Measurements from ENCODE around the gene USP20.
"Not testable (repeated sequence)": the region's sequence is repeated elsewhere in the genome, so short reads cannot be mapped to it uniquely, and the experiment has no call there.

USP20 gene

DNA sequence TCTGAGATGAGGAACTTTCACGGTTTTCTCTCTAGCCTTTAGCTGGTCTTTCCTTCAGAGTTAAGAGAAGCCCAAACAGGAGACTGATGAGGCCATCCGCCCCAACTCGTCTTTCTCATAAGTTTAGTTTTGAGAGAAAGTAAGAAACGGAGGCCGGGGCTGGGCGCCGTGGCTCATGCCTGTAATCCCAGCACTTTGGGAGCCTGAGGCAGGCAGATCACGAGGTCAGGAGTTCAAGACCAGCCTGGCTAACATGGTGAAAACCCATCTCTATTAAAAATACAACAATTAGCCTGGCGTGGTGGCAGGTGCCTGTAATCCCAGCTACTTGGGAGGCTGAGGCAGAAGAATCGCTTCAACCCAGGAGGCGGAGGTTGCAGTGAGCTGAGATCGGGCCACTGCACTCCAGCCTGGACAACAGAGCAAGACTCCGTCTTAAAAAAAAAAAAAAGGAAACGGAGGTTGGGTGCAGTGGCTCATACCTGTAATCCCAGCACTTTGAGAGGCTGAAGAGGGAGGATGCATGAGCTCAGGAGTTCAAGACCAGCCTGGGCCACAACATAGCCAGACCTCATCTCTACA lies 55.6 kb downstream of the USP20 start:
- DNase-seq (ENCODE audit: low spot score): not testable (repeated sequence)

DNA sequence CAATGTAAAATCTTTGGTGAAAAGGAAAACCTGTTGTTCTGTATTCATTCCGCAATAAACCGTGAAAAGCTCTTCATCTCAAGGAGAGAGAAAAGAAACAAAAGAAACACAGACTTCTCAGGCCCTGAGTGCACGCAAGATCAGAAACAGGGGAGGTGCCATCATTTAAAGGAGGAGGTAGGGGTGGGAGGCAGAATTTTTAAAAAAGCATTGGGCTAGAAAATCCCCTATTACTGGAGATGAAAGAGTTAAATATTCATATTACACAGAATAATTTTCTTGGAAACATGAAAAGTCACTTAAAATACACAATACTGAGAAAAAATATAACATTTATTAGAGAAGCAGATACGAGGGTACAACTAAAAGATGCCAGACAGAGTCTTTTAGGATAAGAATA lies 56.3 kb downstream of the USP20 start:
- DNase-seq (ENCODE audit: low spot score): no peak

DNA sequence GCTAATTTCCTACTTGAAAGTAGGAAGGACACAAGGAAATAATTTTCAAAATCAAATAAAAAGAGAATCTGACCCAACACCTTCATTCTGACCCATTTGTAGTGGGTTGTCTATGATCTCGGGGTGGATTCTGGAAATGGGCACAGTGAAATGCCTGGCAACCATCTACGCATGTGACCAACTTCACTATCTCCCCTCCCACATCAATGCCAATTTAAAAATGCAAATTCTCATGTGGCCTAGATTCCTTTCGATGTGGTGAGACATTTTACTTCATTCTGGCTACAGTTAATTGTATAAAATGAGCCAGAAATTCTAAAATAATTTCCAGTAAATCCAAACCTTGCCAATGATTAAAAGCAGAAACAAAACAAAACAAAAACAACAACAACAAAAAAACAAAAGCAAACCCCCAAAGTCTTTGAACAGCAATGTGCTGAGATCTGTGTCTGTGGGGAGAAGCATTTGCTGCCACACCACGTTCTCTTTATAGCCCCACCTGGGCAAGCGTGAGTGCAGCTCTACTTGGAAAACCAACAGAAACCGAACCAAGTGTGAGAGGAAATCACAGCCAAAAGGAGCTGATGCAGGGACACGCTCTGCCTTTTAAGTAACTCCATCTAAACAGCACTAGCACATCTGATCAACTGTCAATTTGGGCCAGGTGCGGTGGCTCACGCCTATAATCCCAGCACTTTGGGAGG lies 59.0 kb downstream of the USP20 start:
- no peak for DNase-seq (ENCODE audit: low spot score)

DNA sequence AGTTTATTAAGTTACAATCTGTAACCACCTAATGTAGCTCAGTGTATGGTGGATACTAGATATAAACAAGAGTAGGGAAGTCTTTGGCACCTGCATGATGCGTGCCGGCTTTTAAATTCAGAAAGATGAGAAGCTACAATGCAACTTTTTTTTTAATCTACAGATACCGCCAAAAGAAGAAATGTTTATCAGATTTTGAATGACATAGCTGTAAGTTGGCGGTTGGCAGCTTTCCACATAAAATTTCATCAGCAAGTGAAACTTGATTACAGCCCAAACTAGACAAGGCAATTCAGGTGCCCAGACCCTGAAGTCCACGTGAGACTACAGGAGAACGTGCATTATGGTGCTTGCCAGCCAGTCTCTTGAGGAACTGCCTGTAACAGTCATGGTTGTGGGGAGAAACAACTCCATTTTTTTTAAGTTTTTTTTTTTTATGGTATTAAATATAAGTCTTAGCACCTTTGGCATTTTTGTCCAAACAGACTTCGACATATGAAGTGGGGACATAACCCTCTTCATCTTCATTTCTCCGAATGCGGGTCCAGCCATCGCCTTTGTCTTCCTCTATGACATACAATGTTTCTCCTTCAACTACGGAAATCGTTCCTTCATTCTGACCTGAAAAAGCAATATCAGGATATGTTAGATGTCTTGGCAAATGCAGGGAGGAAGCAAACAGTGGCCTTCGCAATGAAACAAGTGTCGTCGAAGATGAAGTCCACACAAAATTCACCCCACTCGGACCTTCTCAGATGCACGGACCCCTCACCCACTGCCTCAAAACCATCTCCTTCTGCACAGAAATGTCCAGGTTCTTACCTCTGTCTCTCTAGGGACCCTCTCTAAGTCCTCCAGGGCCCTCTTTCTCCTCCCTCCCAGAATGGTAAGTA lies 60.4 kb downstream of the USP20 start:
- no peak for DNase-seq (ENCODE audit: low spot score)

DNA sequence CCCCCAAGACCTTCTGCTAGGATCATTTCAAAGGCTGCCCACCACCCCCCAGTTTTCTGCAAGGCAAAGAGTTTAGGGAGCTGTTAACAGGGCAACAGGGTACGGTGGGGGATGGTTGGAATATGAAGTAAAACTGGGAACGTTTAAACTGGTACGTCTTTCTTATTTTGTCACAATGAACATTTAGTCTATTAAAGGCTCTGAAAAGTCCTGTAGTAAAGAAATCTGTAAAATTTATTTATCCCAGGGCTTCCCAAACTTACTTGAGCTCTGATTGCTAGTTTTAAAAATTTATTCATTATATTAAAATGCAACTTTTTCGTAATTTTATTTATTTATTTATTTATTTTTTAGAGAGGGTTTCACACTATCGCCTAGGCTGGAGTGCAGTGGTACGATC lies 62.0 kb downstream of the USP20 start:
- DNase-seq (ENCODE audit: low spot score): no peak

DNA sequence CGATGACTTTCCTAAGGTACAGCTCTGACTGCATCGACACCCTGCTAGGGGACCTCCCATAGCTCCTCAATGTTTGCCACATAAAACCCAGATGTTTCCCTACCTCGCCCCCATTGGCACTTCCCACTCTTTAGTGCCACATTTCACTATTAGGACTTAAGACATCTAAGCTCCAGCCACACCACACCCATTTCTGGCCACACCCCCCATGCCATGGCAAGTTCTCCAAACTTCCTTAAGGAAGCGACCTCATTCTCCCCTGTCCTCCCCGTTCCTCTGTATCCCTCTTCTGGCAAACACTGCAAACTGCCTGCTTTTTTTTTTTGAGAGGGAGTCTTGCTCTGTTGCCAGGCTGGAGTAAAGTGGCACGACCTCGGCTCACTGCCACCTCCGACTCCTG lies 62.9 kb downstream of the USP20 start:
- no peak for DNase-seq (ENCODE audit: low spot score)

DNA sequence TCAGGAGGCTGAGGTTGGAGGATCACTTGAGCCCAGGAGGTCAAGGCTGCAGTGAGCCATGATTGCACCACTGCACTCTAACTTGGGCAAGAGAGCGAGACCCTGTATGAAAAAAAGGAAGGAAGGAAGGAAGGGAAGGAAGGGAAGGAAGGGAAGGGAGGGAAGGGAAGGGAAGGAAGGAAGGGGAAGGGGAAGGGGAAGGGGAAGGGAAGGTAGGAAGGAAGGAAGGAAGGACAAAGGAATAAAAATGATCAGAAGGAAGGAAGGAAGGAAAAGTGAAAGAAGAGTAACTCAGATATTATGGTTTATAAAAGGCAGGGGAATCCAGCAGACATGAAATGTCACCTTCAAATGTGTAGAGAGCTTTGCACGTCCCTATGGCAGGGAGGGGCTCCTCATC lies 64.4 kb downstream of the USP20 start:
- no peak for DNase-seq (ENCODE audit: low spot score)

DNA sequence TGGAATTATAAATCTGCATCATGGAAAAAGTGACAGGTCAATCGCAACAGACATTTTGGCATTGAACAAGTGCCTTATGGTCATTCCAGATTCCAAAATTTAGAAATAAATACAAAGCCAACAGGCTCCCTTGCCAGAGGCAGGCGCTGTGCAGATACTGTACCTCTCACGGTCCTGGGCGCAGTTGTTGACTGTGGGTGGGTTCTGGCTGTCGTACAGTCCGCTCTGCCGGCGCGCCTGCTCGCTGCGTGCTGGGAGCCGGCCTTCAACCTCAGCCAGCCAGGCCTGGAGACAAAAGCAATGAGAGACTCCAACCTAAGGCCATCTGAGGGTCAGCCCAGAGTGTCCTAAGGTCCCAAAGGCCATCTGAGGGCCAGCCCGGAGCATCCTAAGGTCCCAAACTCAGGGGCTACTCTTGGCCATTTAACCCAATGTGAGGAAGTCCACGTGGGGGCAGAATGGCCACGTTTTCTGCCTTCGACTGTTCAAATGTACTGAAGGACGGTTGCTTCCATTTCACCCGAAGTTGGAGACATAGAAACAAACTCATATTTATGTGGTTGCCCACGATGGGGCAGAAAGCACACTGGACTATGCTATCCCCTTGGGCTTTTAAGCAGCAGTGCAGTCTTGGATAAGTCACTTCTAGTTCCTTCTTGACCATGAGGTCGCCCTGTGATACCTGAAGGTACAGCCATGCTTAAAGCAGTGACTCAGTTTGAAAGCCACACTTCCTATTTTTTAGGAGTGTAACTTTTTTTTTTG lies 65.2 kb downstream of the USP20 start:
- DNase-seq (ENCODE audit: low spot score): no peak

DNA sequence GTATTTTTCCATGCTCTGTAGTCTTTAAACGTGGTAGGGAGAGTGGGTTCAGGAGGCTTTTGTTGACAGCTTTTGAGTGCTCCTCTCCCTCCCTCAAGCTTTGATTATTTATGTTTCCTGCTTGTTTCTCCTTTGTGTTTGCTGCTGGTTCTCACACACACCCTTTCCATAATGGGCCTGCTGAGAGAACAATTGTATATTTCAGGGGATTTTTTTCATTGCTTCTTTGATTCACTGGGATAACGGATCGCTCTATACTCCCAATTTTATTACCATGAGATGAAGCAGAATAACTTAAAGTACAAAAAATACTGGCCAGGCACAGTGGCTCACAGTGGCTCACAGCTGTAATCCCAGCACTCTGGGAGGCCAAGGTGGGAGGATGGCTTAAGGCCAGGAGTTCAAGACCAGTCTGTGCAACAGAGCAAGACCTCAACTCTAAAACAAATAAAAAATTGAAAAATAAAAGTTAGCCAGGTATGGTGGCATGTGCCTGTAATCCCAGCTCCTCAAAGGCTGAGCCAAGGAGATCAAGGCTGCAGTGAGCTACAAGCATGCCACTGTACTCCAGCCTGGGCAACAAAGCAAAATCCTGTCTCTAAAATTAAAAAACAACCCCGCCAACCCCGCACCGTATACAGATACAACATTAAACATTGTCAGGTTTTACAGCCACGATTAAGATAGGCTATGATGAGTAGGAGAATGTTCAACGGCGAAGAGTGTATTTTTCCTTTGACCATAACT lies 66.9 kb downstream of the USP20 start:
- no peak for DNase-seq (ENCODE audit: low spot score)

DNA sequence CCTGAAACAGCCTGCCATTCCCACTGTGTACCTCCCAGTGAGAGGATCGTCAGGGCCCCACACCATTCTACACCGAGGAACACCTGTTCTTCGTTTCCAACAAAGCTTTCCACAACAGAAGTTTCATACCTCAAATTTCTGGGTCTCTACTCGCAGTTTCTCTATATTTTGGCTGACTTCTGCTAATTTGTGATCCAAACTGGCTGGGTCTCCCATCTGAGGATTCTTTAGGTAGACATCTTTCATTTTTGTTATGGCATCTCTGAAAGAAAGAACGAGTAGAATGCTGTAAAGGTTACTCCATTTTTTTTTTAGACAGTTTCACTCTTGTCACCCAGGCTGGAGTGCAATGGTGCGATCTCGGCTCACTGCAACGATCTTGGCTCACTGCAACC lies 67.5 kb downstream of the USP20 start:
- no peak for DNase-seq (ENCODE audit: low spot score)

DNA sequence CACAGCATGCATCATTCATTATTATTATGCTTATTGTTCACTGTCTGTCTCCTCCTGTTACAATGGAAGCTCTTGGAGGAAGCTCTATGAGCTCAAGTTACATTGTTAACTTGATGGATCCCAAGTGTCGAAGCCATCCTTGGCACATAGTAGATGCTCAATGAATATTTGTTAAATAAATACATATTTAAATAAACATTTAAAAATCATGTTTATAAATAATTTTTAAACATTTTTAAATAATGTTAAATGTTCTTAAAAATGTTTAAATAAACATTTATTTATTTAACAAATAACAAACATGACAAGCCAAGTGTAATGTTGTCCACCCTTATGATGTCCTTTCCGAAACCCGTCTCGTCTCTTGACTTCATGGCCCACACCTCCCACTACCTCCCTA lies 69.5 kb downstream of the USP20 start:
- no peak for DNase-seq (ENCODE audit: low spot score)

DNA sequence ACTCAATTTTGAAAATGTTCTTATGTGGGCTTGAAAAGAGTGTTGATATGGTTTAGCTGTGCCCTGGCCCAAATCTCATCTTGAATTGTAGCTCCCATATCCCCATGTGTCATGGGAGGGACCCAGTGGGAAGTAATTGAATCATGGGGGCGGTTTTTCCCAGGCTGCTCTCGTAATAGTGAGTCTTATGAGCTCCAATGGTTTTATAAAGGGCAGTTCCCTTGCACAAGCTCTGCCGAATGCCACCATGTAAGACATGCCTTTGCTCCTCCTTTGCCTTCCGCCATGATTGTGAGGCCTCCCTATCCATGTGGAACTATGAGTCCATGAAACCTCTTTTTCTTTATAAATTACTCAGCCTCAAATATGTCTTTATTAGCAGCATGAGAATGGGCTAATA lies 71.0 kb downstream of the USP20 start:
- DNase-seq (ENCODE audit: low spot score): no peak

DNA sequence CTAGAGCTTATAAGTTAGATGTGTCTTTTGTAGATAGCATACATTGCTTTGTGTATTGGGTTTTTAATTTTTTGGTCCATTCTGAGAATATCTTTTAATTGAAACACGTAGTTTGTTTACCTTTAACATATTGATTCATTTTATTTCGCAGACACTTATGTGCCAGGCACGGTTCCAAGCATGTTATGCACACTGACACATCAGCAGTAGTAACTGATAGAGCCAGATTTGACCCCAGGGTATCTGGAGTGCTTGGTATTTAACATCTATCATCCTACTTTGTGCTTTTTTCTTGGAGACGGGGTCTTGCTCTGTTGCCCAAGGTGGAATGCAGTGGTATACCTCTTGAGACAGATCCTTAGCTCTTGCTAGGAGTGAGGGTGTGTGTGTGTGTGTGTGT lies 71.9 kb downstream of the USP20 start:
- DNase-seq (ENCODE audit: low spot score): no peak

DNA sequence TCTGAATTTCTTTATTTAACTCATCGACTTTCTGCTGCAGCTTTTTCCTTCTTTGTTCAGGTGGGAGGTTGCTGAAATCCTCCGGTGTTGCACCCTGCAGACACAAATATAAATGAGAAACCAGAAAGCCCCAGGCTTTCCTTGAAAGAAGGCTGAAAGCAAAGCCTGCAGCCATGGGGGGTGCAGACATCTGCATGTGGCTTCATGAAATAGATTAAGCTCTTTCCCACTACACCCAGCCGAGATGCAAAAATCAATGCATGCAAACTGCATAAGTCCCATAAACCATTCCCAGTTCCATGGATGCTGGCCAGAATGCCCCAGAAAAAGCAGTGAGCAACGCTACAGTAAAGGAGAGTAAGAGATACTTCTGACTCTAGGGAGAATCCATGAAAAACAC lies 73.6 kb downstream of the USP20 start:
- no peak for DNase-seq (ENCODE audit: low spot score)

DNA sequence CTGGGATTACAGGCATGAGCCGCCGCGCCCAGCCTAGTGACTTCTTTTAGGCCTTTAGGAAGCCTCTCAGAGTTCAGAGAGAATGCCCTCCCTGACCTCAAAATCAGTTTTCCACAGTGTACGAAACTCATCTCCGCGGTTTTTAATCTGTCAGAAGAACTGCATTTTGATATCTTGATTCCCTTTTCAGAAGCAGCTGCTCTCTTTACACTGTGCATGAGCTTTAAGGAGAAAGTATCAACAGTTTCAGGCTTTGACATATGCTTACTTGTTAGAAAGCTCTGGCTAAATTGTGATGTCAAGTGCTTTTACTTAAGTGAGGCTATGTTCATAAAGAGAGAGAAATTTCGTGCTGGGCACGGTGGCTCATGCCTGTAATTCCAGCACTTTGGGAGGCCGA lies 74.6 kb downstream of the USP20 start:
- no peak for DNase-seq (ENCODE audit: low spot score)

DNA sequence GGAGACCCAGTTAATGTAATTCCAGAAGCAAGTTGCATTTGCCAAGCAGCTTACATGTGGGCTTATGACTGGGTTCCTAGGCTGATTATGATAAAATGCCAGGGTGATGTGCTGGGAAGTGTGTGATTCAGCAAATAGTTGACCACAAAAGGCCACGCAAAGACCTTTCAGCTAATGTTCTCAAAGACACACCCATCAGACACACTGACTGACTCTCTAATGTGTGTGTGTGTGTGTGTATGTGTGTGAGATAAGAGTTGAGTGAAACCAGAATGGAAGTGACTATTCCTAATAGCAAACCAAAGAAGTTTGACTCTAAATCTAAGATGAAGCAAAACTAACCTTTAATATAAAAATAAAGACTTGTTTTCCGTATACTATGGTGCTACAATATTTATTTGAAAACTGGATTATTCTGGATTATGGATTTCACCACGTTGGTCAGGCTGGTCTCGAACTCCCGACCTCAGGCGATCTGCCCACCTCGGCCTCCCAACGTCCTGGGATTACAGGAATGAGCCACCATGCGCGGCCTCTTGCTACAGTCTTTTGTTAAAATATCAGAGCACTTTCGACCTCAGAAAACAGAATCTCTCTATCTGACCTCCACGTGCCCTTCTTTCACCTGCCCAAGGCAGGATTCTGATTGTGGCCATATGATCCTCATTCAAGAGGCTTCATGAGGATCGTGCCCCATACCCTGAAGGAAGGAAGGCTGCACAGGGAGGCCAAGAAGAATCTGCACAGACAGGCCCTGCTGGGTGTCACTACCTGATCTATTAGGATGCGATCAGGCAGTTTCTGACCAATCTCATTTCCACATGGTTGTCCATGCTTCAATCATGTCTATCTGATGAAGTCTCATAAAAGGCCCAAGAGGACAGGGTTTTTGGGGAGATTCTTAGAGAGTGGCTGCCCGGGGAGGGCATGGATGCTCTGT lies 75.6 kb downstream of the USP20 start:
- peak; percentile 75 for DNase-seq (ENCODE audit: low spot score)

DNA sequence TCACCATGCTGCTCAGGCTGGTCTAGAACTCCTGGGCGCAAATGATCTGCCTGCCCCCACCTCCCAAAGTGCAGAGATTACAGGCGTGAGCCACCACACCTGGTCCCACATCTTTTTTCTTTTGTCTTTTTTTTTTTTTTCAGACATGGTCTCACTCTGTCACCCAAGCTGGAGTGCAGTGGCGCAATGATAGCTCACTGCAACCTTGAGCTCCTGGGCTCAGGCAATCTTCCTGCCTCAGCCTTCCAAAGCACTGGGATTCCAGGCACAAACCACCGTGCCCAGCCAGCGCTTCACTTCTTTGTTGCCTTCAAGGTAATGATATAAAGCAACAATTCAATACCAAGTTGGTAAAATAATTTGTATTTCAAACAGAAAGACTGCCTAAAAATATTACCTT lies 78.8 kb downstream of the USP20 start:
- DNase-seq (ENCODE audit: low spot score): no peak

DNA sequence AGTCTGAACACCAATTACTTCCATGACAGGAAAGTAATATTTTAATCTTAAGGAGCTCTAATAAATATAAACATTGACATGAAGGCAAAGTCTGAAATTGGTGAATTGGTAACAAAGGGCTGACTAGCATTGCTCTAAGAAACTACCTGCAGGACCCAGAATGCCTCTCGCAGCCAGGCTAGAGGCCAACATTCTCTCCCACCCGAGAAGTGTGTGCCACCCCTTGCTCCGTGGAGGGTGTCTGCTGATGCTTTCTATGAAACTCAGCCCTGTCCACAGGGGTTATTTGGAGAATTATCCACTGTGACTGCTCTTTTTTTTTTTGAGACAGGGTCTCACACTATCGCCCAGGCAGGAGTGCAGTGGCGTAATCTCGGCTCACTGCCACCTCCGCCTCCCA lies 81.4 kb downstream of the USP20 start:
- DNase-seq (ENCODE audit: low spot score): no peak

DNA sequence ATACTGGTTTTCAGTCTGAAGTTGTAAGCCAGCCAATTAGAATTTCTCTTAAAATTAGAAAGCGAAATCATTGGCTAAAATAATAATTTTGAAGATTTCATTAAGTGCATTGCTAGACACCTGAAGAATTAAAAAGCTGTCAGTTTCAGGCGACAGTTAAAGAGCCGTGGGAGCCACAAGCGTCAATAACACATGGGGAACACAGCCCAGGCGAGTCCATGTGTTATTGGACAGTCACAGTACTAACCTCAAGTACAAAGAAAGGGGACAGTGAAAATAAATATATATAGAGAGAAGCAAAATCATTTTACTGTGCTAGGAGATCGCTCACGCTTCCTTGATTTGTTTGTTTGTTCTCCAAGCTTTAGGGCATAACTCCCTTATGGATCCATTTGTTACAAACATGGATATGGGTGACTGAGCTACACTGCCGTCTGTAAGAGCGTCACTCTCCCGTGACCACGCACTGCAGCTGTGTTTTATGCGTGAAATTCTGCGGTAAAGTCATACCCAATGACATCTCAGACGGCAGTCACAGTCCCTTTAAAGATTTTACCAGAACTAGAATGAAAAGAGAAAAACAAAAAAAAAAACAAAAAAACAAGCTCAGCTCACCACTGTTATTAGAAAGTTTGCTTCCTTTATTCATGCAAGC lies 83.2 kb downstream of the USP20 start:
- no peak for DNase-seq (ENCODE audit: low spot score)

DNA sequence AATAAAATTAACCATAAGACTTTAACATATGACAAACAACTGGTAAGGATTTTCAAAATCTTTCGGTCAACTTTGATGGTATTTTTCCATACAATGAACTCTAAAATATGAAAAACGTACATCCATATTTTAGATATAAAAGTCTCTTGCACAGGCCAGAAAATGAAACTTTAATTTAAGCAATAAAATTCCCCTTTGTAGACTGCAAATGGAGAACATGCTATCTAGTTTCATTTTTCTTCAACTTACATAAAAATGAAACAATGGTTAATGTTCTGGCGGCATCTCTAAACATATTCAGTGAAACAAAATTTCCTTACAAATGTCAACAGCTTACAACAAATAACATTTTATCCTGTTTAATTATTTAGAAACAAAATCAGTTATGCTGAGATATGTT lies 84.0 kb downstream of the USP20 start:
- no peak for DNase-seq (ENCODE audit: low spot score)

Measured in COLO829 (cell line).